Measurements from ENCODE around the gene FAM25G.
"Not testable (repeated sequence)": the region's sequence is repeated elsewhere in the genome, so short reads cannot be mapped to it uniquely, and the experiment has no call there.

DNA sequence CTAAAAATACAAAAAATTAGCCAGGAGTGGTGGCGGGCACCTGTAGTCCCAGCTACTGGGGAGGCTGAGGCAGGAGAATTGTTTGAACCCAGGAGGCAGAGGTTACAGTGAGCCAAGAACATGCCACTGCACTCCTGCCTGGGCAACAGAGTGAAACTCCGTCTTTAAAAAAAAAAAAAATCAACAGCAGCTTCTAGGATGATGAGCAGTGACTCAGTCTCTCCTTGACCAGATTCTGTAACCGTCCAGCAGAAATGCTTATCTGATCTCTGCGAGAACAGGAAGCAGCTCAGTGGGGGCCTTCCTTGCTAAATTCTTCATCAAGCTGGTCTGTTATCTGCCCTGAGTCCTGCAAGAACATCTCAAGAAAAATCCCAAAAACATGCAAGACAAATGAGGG is 5.6 kb downstream of the FAM25G start:
- TF ChIP-seq, protein P1, sequence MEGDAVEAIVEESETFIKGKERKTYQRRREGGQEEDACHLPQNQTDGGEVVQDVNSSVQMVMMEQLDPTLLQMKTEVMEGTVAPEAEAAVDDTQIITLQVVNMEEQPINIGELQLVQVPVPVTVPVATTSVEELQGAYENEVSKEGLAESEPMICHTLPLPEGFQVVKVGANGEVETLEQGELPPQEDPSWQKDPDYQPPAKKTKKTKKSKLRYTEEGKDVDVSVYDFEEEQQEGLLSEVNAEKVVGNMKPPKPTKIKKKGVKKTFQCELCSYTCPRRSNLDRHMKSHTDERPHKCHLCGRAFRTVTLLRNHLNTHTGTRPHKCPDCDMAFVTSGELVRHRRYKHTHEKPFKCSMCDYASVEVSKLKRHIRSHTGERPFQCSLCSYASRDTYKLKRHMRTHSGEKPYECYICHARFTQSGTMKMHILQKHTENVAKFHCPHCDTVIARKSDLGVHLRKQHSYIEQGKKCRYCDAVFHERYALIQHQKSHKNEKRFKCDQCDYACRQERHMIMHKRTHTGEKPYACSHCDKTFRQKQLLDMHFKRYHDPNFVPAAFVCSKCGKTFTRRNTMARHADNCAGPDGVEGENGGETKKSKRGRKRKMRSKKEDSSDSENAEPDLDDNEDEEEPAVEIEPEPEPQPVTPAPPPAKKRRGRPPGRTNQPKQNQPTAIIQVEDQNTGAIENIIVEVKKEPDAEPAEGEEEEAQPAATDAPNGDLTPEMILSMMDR (IDR thresholded peaks at IDR 0.05; ENCODE audit: low read length) = not testable (repeated sequence)
- not testable (repeated sequence) for TF ChIP-seq EZH2 (IDR thresholded peaks at IDR 0.05; ENCODE audit: borderline replicate concordance, low read length)
